GM21576 (cell line): ENCODE data around the gene ICA1.
"Not testable (repeated sequence)": the region's sequence is repeated elsewhere in the genome, so short reads cannot be mapped to it uniquely, and the experiment has no call there.

Source experiments
- ATAC-seq: cut with Tn5 transposase; IDR thresholded peaks from one replicate; pipeline ENCODE4 v1.9.1; 2021; ENCODE audit warnings: mild to moderate bottlenecking, moderate library complexity; ENCODE audit not compliant: unreplicated experiment

ICA1 gene

GRCh38 chr7:8111282-8111960, 150.5 kb downstream of the ICA1 start:
- no peak for ATAC-seq

- ATAC-seq: no peak
Observed at GRCh38 chr7:8109196-8110022, 152.6 kb downstream of the ICA1 start.

- no peak for ATAC-seq
Observed at GRCh38 chr7:8105449-8106095, 156.4 kb downstream of the ICA1 start.

GRCh38 chr7:8103282-8103681, 158.7 kb downstream of the ICA1 start:
- no peak for ATAC-seq

GRCh38 chr7:8101292-8101691, 160.7 kb downstream of the ICA1 start:
- ATAC-seq: not testable (repeated sequence)

DNA sequence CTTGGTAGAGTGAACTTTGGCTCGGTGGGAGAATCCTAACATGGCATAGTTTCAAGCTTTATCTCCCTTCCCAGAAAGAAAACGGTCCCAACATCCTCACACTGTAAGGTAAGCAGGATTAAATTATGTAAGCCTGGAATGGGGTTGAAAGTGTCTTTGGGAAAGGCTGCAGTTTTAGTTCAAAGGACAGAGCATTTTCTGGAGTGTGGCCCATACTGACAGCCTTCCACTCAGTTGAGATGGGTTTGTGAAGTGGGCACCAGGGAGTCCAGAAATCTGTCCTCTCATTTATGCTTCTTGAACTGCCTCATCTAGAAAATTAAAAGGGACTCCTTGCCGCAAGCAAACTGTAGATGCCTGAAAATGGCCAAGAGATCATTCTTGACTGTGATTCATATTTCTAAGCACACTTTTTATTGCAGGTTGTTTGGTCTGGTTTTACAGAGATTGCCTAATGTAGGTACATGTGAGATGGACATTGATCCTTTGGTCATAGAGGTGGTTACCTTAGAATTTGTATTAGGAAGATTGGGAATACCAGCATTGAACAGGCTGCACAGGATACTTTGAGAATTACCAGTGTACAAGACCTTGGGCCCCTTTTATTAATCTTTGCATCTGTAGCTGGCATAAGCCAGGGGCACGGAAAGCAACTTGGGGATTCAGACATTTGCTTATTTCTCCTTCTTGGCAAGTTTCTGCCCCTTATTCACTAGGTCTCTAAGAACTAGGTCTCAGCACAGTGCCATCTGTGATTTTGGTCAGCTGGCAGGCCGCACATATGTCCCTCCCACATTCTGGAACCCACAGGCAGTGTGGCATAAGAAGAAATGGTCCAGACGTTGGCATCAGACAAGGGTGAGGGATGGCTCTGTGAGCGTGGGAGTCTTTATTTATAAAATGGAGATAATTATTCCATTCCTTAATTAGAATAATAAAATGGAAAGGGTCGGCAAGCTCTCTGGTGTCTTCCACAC, 167.5 kb downstream of the ICA1 start:
- ATAC-seq: no peak

DNA sequence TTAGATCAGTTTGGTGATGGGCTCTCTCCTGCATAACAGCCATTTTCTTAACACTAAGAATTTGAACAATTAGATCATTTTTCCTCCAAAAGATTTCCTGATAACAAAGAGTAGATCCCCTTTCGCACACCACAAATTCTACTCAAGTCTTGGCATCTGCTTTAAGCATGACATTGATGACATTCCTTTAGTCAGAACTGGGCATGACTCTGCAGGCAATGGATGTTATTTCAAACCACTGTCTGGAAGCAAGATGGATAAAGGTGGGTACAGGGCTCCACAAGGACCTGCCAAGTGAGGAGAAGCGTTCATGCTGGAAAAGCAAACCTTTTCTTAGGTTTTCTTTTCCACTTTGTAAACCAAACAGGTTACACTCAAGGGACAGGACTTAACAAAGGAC, 169.8 kb downstream of the ICA1 start:
- no peak for ATAC-seq

GRCh38 chr7:8089036-8089780, 172.8 kb downstream of the ICA1 start:
- no peak for ATAC-seq

- no peak for ATAC-seq
Observed at GRCh38 chr7:8086239-8086638, 175.7 kb downstream of the ICA1 start.

DNA sequence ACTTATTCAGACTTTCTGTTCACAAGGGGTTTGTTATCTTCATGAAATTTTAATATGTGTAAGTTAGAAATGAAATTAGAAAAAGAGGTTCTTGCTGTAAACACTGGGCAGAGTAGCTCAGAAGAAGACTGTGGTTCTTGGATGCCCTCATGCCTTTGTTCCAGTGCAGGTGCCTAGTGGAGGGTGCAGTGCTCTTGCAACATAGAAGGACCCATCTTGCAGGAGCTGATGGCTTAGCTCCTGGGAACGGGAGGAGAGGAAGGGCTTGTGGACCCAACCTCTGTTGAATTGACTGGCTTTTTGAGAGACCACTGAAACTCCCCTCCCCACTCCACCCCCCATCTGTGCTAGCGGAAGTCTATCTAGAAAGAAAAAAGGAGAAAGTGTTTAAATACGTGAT, 176.5 kb downstream of the ICA1 start:
- ATAC-seq: no peak

GRCh38 chr7:8084836-8085235, 177.1 kb downstream of the ICA1 start:
- no peak for ATAC-seq

DNA sequence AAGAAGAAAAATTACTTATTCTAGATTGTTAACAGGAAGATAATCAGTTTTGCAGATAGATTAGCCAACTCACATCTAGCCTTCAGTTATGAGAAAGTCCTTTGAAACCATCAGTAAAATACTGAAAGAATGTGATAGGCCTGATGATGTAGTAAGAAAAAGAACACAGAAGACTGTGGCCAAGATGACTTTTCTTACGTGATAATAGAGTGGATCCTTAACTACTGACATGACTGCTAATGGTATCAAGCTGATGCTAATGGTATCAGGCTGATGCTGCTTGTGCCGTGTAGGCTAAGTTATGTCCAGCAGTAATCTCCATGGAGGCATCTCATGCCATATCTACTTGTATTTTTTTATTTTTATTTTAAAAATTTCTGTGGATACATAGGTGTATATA, 179.2 kb downstream of the ICA1 start:
- no peak for ATAC-seq

GRCh38 chr7:8078418-8078817, 183.5 kb downstream of the ICA1 start:
- no peak for ATAC-seq

GRCh38 chr7:8070451-8071180, 191.4 kb downstream of the ICA1 start:
- no peak for ATAC-seq

GRCh38 chr7:8068892-8069686, 192.9 kb downstream of the ICA1 start:
- ATAC-seq: no peak

- no peak for ATAC-seq
Observed at GRCh38 chr7:8065356-8065813, 196.6 kb downstream of the ICA1 start.

DNA sequence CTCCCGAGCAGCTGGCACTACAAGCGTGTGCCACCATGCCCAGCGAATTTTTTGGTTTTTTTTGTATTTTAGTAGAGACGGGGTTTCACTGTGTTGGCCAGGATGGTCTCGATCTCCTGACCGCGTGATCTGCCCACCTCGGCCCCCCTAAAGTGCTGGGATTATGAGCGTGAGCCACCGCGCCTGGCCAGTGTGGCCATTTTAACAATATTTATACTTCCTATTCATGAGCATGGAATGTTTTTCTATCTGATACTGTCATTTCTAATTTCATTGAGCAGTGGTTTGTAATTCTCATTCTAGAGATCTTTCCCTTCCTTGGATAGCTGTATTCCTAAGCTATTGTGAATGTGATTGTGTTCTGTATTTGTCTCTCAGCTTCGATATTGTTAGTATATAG, 197.1 kb downstream of the ICA1 start:
- no peak for ATAC-seq

- no peak for ATAC-seq
Observed at GRCh38 chr7:8063706-8064297, 198.2 kb downstream of the ICA1 start.
